VCaP (cell line): ENCODE measurements around the gene ETNPPL.

Experiments used
- H3K27ac ChIP-seq: fragments of 450-650 bp; 2 replicates; pipeline ENCODE4 v1.5.1; 2017
- TF ChIP-seq, protein P1 (sequence below): fragments of 450-650 bp; conservative IDR thresholded peaks from 2 replicates; pipeline ENCODE4 v1.5.1; 2017; ENCODE audit warnings: mild to moderate bottlenecking, moderate library complexity

ETNPPL gene

DNA sequence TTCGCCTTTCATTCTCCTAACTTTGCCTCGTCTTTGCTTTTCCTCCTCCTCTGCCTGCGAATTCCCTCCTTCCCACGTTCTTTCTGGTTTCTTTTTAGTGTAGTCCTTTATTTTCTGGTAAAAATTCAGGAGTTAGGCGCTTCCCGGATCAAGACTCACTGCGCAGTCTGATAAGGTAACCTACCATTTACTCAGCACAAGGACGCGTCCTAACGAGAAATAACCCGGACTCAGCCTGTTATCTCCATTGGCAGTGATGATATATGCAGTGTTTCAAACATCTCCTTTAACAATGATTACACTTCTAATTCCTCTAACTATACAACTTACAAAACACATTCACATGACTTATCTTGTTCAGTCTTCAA, 357 bp upstream of the ETNPPL start:
- TF ChIP-seq, protein P1, sequence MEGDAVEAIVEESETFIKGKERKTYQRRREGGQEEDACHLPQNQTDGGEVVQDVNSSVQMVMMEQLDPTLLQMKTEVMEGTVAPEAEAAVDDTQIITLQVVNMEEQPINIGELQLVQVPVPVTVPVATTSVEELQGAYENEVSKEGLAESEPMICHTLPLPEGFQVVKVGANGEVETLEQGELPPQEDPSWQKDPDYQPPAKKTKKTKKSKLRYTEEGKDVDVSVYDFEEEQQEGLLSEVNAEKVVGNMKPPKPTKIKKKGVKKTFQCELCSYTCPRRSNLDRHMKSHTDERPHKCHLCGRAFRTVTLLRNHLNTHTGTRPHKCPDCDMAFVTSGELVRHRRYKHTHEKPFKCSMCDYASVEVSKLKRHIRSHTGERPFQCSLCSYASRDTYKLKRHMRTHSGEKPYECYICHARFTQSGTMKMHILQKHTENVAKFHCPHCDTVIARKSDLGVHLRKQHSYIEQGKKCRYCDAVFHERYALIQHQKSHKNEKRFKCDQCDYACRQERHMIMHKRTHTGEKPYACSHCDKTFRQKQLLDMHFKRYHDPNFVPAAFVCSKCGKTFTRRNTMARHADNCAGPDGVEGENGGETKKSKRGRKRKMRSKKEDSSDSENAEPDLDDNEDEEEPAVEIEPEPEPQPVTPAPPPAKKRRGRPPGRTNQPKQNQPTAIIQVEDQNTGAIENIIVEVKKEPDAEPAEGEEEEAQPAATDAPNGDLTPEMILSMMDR, result no peak
- no peak overlapping the region for H3K27ac ChIP-seq

DNA sequence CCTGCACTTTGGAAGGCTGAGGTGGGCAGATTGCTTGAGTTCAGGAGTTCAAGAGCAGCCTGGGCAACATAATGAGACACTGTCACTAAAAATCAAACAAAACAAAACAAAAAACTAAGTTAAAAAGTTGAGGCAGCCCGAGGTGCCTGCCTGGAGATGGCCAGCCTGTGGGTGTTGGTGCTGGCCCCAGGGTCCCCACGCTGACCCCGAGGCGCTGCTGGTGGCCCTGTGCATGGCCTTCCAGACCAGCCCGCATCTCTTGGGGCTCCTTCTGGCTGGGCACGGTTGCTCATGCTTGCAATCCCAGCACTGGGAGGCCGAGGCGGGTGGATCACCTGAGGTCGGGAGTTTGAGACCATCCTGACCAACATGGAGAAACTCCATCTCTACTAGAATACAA, 4.4 kb downstream of the ETNPPL start:
- TF ChIP-seq, protein P1, result no peak
- H3K27ac ChIP-seq, result no peak overlapping the region

DNA sequence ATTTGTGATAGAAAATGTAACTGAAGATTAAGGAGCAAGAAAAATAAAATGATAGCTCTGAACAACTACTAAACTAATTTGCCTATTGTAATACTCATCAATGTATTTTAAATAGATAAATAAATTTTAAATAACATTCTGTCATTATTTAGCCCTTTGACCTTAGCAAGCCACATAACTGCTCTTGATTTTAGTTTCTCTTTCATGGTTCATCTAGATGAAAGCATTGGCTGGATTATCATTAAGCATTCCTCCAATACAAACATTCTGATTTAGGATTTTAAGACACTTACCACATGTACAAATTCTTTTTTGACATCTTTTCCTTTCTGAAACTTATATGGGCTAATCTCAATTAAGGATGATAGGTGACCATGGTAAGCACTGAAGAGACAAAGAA, 8.5 kb downstream of the ETNPPL start:
- no peak overlapping the region for H3K27ac ChIP-seq
- TF ChIP-seq, protein P1, result no peak

GRCh38 chr4:108751321-108751720, 11.5 kb downstream of the ETNPPL start:
- H3K27ac ChIP-seq, result no peak overlapping the region
- TF ChIP-seq, protein P1, result no peak

GRCh38 chr4:108749119-108749518, 13.7 kb downstream of the ETNPPL start:
- no peak overlapping the region for H3K27ac ChIP-seq
- TF ChIP-seq, protein P1, result no peak

DNA sequence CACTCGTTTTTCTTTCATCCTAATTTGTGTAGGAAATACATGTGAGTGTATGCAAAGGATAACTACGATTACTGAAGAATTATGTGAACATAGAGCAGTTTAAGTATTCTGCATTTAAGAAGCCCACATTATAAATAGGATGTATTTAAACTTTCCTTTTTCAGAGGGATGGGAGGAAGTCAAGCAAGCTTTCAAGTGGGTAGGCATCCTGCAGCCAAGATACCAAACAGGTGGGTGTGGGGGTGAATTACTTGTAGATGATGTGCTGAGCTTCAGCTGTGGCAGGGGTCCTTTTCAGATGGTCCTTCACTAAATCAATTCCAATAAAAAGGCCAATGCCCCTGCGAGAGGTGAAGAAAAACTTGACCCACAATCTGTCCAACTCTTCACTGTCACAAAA, 16.3 kb downstream of the ETNPPL start:
- no peak overlapping the region for H3K27ac ChIP-seq
- TF ChIP-seq, protein P1, result no peak

DNA sequence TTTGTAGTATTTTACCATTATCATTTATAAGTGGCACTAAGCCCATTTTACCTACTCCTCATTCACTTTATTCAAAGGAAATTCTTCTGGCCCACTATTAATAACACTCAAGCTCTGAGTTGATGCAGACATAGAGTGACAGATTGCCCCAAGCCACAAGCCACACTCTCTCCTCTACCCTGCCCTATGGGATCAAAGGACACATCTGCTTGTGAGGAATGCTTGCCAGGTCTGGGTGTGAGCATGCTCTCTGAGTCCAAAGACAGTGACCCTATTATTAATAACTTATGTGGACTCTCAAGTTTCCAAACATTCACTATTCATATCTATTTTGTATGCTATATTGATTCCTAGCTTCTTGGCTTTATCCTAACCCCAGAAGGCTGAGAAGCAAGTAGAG, 18.5 kb downstream of the ETNPPL start:
- TF ChIP-seq, protein P1, result no peak
- H3K27ac ChIP-seq, result no peak overlapping the region
